Anterior cingulate cortex (tissue), 58 donors: ENCODE measurements around the gene PPP1R1C.
A peak's percentile ranks its signal among the peaks of the same experiment; 100 is the strongest.
"Not testable (repeated sequence)": the region's sequence is repeated elsewhere in the genome, so short reads cannot be mapped to it uniquely, and the experiment has no call there.

Experiments used
- DNase-seq, 58 donors: peaks; one replicate each; lab custom pipeline; 2025; lab: John Stamatoyannopoulos, UW

PPP1R1C gene

DNA sequence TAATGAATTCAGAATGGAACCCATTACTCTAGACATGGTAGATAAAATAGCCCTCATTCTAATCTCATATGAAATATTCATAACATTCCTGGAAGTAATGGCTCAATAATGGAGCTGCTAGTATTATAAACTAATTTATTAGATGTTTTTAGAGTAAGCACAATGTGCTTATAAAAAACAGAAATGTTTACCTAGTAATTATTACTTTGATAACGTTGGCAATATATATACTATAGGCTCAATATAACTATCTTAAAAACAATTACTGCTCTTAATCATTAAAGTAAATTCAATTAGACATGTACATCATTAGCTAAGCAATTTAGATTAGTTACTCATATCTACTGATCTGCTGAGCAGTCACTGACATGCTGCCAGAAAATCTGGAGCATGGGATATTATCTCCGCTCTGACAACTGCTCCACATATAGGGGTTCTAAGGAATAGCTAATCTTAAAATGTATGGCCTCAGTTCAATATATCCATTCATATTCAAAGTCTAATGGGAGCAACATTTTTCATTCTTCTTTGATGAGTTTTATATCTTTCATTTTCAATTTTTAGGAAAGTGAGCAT lies 19.4 kb downstream of the PPP1R1C start:
- DNase-seq: no peak

DNA sequence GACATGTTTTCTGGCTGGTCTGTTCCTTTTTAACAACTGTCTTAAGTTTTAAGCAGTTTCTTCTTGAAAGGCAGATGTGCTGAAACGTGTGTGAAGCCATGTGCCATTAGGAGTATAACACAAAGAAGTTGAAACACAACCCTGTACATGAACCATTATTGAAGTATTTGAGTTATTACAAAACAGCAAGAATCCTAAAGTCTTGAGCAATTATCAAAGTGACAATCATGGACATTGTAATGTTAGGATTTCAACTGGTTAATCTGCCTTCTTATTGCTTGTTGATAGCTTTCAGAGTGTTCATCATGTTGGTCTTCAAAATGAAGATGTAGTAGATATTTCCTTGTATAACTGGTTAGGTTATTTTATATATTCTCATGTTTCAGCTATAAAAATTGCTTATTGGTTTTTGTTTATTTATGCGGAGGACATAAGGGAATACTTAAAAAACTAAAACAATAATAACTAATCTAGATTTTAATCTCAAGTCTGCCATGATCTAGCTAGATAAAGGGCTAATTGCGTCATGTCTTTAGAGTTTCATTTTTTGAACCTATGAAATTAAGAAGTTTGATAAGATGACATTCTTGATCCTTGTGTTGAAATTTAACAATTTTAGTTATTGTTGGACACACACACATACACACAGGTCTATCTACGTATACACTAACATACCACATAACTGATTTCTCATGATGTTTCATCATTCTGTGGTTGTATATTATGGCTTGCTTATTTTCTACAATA lies 21.1 kb downstream of the PPP1R1C start:
- no peak for DNase-seq

DNA sequence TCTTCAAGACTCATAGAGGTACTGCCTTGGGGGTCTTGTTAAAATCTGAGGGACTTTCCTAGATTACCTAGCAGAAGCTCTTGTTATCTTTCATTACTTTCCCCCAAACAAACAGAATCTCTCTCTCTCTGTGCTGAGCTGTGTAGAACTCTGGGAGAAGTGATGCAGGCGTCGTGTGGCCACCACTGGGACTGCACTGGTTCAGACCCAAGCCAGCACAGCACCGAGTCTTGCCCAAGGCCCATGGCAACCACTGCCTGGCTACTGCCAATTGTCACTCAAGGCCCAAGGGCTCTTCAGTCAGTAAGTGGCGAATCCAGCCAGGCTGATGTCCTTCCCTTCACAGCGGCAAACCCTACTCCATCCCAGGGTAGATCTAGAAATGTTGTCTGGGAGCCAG lies 28.6 kb downstream of the PPP1R1C start:
- no peak for DNase-seq

DNA sequence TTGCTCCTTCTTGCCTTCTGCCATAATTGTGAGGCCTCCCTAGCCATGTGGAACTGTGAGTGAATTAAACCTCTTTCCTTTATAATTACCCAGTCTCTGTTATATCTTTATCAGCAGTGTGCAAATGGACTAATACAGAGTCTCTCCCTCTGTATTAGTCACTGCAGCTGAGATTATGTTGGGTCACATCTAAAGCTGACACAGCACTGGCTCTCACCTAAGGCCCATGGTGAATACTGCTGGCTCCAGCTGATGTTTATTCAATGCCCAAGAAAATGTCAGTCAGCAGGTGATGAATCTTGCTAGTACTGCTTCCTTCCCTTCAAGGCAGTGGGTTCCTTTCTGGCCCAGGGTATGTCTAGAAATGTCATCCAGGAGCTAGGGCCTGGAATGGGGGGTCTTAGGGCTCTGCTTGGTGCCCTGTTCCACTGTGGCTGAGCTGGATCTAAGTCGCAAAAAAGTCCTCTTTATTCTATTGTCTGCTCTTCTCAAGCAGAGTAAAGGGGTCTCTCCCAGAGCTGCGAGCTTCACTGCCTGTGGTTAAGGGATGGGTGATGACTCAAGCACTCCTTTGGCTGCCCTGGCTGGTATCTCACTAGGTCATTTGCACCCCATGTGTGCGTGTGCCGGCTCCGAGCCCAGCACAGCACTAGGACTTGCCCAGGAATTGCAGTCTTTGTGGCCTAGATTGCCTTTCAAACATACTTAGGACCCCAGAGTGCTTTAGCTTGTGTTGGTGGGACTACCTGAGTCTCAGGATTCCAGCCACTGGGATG lies 29.9 kb downstream of the PPP1R1C start:
- DNase-seq: no peak

DNA sequence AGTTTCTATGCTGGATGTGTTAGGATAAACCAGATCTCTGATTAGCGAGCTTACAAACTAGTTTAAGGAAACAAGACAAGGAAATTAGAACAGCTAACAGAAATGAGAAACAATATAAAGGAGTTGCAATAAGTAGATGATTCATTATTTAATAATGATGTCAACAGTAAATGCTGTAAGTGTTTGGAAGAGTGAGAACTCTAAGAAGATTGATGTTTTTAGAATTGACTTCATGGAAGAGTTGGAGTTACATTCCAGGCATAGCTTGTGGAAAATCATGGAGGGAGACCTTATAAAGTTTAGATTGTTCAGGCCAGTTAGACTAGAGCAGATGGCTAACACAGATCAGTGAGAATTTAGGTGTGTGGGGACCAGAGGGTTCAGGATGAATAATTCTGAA lies 32.6 kb downstream of the PPP1R1C start:
- no peak for DNase-seq

DNA sequence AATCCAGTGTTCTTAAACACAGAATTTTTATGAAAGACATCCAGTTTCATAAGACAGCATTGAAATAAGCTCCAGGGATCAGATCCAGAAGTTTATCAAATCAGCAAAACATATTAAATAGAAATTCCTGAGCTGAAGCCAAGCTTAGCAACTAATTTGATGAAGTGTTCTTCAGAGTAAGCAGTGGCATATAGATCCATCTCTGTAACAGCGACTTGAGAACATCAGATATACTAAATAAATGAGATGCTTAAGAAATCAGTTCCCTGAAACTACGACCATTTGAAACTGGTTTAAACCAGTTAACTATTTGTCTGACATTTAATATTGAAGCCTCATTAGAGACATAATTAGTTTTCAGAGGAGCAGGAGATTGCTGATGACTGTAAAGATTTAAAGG lies 34.1 kb downstream of the PPP1R1C start:
- DNase-seq: no peak

DNA sequence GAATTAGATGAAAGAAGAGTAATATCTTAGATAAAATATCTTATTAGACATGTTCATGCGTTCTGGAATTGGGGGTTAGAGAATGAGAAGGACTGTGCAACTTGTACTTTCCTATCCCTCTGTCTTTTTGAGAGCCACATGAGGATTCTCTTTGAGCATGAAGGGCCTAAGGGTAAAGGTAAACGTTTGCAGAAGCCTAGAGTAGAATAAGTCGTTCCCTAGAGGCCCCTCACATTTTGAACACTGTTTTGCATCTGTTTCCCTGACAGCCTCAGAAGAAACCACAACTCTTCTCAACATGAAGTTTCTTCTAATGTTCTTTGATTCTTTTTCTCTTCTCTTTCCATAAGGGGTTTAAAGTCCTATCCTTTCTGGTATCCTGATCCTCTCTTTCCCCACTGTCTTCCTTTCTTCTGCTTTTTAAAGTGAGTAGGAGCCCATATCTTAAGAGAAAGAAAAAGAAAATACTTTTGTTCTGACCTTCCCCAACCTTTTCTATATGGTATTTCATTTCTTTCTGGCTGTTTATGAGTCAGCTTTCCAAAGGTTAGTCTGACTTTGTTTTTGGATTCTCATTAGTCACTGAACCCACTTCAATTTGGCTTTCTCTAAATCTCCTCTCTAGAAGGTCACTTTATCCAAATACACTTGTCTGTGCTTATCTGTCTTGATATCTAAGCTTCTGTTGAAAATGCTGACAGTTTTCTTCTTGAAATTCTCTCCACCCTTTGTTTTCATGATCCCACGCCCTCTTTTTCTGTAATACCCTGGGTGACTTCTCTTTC lies 34.8 kb downstream of the PPP1R1C start:
- DNase-seq: no peak

DNA sequence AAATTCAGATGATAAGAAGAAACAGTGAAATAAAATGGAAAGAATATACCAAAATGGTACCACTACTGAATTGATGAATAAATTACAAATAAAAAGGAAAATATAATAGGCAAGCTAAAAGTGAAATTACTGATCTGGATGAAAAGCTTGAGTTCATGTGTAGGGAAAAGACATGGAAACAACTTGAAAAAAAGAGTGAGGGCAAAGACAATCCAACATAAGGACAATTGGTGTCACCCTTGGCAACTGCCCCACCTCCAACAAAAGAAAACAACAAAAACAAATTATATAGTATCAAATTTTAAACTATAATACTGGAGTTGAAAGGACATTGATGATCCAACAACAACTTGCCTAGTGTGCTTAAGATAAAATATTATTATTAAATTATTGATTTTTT lies 37.6 kb downstream of the PPP1R1C start:
- DNase-seq: no peak

DNA sequence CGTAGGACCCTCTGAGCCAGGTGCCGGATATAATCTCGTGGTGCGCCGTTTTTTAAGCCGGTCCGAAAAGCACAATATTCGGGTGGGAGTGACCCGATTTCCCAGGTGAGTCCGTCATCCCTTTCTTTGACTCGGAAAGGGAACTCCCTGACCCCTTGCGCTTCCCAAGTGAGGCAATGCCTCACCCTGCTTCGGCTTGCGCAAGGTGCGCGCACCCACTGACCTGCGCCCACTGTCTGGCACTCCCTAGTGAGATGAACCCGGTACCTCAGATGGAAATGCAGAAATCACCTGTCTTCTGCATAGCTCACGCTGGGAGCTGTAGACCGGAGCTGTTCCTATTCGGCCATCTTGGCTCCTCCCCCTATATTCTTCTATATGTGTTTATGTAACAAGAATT lies 45.2 kb downstream of the PPP1R1C start:
- DNase-seq: not testable (repeated sequence)

DNA sequence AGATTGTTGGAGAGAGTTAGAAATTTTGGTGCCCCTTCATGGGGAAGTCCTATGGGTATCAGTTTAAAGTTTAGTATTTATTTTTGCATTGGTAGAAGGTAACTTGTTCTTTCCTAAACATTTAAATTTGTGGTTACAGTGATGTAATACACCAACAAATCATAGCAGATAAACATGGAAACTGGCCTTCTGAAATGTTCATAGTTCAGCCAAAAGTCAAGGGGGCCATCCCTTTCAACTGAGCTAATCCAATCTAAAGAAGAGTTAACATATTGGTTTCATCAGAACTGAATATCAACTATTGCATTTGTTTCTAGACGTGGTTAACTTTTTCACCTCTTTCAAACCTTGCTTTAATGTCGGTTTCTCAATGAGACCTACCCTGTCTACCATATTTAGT lies 46.3 kb downstream of the PPP1R1C start:
- DNase-seq: no peak

DNA sequence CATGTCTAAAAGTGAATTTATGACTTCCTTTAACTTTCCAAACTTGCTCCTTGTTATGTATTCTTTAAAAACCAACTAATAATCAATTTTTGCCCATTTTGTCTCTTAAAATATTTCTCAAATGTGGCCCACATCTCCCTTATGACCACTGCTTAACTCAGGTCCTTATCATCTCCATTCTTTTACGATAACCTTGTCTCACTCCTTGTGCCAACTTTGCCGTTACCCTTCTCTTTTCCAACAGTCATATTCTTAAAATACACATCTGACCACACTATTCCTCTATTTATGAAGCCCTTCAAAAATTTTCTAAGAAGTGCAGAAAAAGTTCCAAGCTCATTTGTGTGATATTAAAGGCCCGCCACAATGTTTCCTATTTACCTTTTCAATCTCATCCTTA lies 47.8 kb downstream of the PPP1R1C start:
- no peak for DNase-seq

DNA sequence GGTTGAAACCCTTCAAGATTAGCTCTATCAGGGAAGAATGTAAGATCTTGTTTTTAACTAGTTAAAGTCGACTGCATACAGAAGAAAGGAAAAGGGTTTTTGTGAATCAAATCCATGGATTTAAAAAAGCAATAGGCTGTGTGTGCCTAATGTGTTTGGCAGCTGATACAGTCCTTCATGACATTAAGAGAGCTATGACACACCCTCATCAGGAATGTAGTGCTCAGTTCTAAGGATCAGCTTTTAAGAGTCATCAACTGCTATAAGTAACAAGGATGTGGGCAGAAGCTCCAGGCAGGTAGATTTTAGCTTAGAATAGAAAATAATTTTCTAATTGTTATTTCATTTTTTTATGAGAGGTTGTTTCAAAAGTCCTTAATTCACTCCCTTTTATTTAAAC lies 52.9 kb downstream of the PPP1R1C start:
- no peak for DNase-seq

DNA sequence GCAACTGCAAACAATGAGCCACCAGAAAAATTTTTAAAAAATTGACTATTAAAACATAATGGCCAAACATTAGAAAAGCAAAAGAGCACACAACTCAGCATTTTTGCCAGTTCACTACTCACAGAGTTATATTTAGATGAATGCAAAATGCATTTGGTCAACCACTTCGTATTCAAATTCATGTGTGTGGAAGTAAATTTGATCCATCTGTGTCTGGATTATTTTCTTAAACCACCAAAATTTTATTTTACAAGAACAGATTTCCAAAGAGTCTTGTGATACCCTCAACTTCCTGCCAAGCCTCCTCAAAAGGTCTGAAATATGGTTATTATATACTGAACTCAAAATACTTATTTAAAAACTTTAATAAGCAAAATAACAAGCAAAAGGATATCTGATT lies 57.4 kb downstream of the PPP1R1C start:
- DNase-seq: no peak

DNA sequence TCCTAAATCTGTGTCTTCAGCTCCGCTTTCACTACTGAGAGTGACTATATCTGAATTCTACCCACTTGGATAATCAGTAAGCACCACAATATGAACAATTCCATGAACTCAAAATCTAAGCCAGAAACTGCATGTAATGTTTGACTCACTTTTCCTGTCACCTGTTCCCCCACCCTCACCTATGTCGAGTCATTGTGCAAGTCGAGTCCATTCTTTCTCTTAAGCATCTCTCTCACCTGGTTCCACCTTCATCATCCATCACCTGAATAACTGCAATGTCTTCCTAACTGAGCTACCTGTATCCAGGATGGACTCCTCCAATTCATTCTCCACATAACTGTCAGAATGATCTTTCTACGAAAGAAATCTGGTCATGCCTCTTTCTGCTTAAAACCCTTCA lies 58.2 kb downstream of the PPP1R1C start:
- DNase-seq: no peak

DNA sequence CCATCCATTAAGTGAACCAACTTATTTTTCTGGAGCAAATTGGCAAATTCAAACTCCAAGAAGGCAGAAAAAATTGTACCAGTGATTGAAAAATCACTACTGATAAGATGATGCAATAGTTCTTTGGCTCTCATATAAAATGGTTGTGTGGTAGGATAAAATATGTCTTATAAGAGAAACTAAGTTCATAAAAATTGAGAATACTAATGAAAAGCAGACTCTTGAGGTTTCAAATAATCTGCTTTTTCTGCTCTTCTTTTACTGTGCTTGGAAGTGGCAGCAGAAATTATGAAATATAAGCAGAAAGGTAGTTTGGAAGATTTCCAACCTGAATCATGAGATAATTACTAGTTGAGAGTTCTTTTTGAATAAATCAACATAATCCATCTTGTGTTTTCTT lies 61.9 kb downstream of the PPP1R1C start:
- DNase-seq: no peak

DNA sequence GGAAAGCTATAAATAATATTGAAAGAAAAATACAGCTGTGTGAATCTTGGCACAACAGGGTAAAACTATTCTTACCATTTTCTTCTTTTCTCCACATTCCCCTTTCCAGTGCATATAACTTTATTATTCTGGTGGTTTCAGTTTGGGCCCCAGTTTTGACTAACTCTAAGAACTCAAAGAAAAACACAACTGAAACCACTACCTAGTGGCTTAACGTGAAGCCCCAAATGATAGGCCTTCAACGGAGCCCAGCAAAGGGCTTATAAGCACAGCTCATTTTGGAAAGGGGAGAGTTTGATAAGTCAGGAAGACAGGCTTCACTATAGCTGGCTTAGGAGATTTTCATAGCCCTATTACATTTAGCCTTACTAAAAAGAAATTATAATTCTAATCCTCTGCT lies 62.4 kb downstream of the PPP1R1C start:
- no peak for DNase-seq

DNA sequence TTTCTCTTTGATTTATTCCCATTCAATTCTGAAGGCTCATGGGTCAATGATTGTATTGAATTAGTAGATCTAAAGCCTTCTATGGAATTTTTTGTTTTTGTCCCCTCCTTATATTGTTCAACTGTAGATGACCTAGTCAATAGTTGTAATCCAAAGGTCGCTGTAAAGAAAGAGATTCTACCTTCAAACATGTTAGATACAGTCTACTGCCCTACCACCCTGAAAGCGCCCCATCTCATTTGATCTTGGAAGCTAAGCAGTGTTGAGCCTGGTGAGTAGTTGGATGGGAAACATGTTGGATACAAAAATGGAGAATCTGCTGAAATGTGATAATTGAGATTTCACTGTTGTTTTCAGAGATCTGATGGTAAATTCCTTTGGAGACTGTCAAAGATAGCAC lies 63.0 kb downstream of the PPP1R1C start:
- DNase-seq: no peak

DNA sequence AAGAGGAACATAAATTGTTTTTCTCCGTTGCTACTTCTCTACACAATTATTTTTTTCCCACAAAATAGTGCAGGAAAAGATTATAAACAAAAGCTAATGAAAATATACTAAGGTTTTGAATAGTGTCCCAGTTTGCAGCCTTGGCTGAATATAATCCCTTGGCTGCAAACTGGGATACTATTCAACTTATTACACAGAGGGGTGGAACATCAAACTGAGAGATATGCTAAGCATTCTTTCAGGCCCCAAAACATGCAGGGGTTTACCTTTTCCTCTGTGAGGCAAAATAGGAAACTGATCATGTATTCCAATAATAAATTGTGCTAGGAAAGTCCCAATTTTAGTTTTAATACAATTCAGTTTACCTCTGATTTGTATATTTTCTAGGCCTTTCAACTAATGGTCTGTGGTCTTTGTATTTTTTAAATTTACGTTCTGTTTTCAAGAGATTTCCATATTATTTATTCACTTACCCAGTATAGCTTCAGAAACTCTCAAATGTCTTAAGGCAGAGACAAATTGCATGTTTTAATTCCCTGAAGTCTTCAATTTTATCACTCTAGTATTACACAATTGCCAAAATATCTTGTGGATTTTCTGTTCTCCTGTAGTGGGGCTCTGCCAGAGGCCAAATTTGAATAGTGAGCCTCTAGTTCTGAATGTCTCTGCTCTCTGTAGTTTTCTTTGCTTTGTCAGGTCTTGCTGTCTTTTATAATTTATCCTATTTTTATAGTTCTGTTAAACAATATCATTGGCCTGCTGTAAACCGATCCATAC lies 63.9 kb downstream of the PPP1R1C start:
- DNase-seq: no peak

DNA sequence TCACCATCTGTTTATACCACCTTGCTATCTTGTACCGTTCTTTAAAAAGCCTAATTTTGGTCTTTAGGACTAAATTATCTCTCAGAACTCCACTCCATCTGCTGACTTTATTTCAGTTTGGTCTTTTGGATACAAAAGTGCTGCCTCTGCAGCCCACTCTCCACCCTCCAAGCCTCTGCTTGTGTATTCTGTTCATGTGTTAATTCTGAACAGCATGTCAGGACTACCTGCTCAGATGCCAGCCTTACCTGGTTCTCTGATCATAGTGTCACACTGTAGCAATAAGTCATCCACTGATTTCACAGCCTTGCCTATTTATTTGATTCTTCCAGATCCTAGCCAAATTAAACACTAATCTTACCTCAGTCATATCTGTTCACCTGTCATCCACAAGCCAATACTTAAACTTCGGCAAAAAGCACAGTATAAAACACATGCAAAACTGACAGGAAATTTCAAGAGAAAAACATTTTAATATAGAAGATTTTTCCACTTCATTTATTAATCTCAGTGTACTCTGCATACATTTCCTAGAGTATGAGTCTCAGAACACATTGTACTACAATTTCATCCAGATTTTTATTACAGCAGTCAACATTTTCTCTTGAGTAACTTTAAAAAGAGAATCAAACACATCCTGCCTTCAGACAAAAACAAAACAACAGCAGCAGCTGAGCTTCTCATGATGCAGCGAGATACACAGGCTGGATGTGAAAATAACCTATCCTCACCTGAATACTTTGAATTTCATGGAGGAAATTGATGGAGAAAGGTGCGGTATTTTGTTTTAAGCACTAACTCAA lies 64.9 kb downstream of the PPP1R1C start:
- DNase-seq: peak in 1 of 58 donors; percentile 16
